Parathyroid adenoma (tissue), 2 donors: ENCODE measurements around the gene LINC00237.

Source experiments
- H2AFZ ChIP-seq: fragments of 300-600 bp; sonication (generic); one replicate; pipeline ENCODE4 v1.7.0; 2017; ENCODE audit warnings: antibody characterized with exemption, mild to moderate bottlenecking
- H3K27ac ChIP-seq: fragments of 300-600 bp; sonication (generic); one replicate; pipeline ENCODE4 v1.7.0; 2017
- H3K27me3 ChIP-seq: fragments of 300-600 bp; sonication (generic); one replicate; pipeline ENCODE4 v1.7.0; 2017; ENCODE audit warnings: low read length; ENCODE audit not compliant: control insufficient read depth, insufficient read depth
- H3K36me3 ChIP-seq: fragments of 300-600 bp; sonication (generic); one replicate; pipeline ENCODE4 v1.7.0; 2017; ENCODE audit warnings: low read length; ENCODE audit not compliant: control insufficient read depth, insufficient read depth
- H3K4me1 ChIP-seq: fragments of 300-600 bp; sonication (generic); one replicate; pipeline ENCODE4 v1.7.0; 2017; ENCODE audit warnings: control low read depth
- H3K4me2 ChIP-seq: fragments of 300-600 bp; sonication (generic); one replicate; pipeline ENCODE4 v1.7.0; 2017; ENCODE audit warnings: low read length
- H3K4me3 ChIP-seq: fragments of 300-600 bp; sonication (generic); one replicate; pipeline ENCODE4 v1.7.0; 2017; ENCODE audit warnings: low read depth, low read length
- H3K79me2 ChIP-seq: fragments of 300-600 bp; sonication (generic); one replicate; pipeline ENCODE4 v1.7.0; 2017; ENCODE audit warnings: control low read depth
- H3K9ac ChIP-seq: fragments of 300-600 bp; sonication (generic); one replicate; pipeline ENCODE4 v1.7.0; 2017; ENCODE audit warnings: mild to moderate bottlenecking
- H3K9me3 ChIP-seq: fragments of 300-600 bp; sonication (generic); one replicate; pipeline ENCODE4 v1.7.0; 2017; ENCODE audit warnings: low read length; ENCODE audit not compliant: control insufficient read depth
- TF ChIP-seq, protein P1 (sequence below): fragments of 300-600 bp; sonication (generic); IDR thresholded peaks from one replicate; pipeline ENCODE4 v1.7.0; 2017; ENCODE audit warnings: antibody characterized with exemption, mild to moderate bottlenecking
- donor health status: primary hyperparathyroidism.

The LINC00237 gene

DNA sequence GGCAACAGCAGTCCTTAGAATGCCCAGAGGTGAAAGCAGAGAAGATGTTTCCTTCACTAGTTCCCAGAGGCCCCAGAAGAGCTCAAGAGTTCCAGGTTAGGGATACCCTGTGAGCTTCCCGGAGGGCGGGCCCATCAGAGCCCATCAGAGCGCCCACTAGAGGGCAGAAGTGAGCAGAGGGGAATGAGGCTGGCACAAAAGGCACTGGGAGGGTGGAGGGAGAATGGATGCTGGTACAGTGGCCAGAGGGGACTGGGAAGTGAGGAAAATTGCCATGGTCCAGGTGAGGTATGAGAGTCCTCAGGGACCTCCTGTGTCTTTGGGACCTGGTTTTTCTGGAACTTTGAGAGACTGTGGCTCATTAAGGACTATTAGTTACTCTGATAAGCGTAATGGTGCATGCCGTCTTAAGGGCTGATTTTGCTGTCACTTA, 57.3 kb downstream of the LINC00237 start:
- H2AFZ ChIP-seq, result no peak overlapping the region
- no peaks in the 10 kb centered on the region for H3K27me3 ChIP-seq
- TF ChIP-seq, protein P1, sequence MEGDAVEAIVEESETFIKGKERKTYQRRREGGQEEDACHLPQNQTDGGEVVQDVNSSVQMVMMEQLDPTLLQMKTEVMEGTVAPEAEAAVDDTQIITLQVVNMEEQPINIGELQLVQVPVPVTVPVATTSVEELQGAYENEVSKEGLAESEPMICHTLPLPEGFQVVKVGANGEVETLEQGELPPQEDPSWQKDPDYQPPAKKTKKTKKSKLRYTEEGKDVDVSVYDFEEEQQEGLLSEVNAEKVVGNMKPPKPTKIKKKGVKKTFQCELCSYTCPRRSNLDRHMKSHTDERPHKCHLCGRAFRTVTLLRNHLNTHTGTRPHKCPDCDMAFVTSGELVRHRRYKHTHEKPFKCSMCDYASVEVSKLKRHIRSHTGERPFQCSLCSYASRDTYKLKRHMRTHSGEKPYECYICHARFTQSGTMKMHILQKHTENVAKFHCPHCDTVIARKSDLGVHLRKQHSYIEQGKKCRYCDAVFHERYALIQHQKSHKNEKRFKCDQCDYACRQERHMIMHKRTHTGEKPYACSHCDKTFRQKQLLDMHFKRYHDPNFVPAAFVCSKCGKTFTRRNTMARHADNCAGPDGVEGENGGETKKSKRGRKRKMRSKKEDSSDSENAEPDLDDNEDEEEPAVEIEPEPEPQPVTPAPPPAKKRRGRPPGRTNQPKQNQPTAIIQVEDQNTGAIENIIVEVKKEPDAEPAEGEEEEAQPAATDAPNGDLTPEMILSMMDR, result no peak
- no peaks in the 10 kb centered on the region for H3K36me3 ChIP-seq
- H3K9me3 ChIP-seq, result no peaks in the 10 kb centered on the region
- no peak overlapping the region for H3K4me2 ChIP-seq
- no peak overlapping the region for H3K4me3 ChIP-seq
- no peaks in the 10 kb centered on the region for H3K4me1 ChIP-seq
- no peak overlapping the region for H3K9ac ChIP-seq
- H3K27ac ChIP-seq, result no peak overlapping the region
- no peaks in the 10 kb centered on the region for H3K79me2 ChIP-seq

DNA sequence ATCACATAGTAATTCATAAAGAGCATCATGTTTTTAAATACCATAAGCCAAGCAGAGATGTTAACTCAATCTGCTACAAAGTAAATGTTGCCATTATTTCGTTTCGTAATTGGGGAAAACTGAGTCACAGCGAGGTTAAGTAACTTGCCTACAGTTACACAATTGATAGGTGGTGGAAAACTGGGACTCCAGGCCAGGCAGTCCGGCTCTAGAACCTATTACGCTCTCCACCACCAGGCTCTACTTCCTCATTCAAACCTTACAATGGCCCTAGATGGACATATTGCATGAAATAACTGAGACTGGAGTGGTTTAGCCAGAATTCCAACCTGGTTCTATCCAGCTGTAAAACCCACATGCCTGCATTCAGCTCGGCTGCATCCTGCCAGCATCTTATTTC, 58.2 kb downstream of the LINC00237 start:
- no peaks in the 10 kb centered on the region for H3K9me3 ChIP-seq
- no peaks in the 10 kb centered on the region for H3K4me1 ChIP-seq
- H2AFZ ChIP-seq, result no peak overlapping the region
- no peaks in the 10 kb centered on the region for H3K79me2 ChIP-seq
- no peaks in the 10 kb centered on the region for H3K27me3 ChIP-seq
- no peak overlapping the region for H3K9ac ChIP-seq
- TF ChIP-seq, protein P1, result no peak
- H3K36me3 ChIP-seq, result no peaks in the 10 kb centered on the region
- H3K4me3 ChIP-seq, result no peak overlapping the region
- no peak overlapping the region for H3K27ac ChIP-seq
- H3K4me2 ChIP-seq, result no peak overlapping the region

DNA sequence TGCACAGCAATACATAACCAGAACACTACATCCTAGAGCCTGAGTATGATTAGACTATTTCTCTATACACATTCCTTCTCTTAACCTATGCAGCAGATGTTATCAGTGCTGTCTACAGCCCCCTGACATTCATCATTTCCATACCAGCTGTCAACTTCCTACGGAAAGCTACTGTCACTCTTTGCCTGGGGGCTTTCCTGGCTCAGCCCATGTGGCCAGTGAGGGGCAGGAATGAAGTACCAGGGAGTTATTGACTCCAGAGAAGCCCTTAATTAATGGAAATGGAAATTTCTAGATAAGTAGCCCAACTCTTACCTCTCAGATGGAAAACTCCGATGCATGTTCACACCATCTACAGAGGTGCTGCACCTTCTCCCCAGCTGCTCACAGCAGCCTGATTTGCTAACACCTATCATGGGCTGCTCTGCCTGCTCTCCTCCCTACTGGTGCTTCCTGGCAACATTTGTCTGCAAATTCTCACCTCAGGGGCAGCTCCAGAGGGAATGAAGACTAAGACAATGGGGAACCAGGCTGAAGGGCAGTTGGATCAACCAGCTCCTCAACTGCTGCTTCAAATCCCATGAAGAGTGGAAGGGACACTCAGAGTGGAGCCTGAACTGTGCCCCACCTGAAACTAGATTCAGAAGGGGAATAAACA, 59.6 kb downstream of the LINC00237 start:
- H3K4me1 ChIP-seq, result no peaks in the 10 kb centered on the region
- H3K4me3 ChIP-seq, result no peak overlapping the region
- no peaks in the 10 kb centered on the region for H3K27me3 ChIP-seq
- no peaks in the 10 kb centered on the region for H3K79me2 ChIP-seq
- H3K36me3 ChIP-seq, result no peaks in the 10 kb centered on the region
- no peaks in the 10 kb centered on the region for H3K9me3 ChIP-seq
- no peak overlapping the region for H2AFZ ChIP-seq
- H3K9ac ChIP-seq, result no peak overlapping the region
- TF ChIP-seq, protein P1, result no peak
- H3K4me2 ChIP-seq, result no peak overlapping the region
- no peak overlapping the region for H3K27ac ChIP-seq
